Bronchial epithelial cell (primary cell): Measurements from ENCODE around the gene APPL1. TPM values are rescaled to one million over a fixed set of nuclear protein-coding genes. Genes with fewer than 3 reads are reported as not detected.

Experiments used
- DNase-seq: peaks from one replicate; pipeline ENCODE4 v3.0.0-alpha.2; 2010; ENCODE audit warnings: low read depth
- FAIRE-seq: peaks from 2 replicates; lab custom pipeline; 2011; peaks lifted over from hg19 to GRCh38; lab: Jason Lieb, UNC
- H3K27me3 ChIP-seq: 2 replicates; pipeline ENCODE4 v1.5.1; 2011; ENCODE audit warnings: low read length; ENCODE audit not compliant: control insufficient read depth, insufficient read depth
- H3K36me3 ChIP-seq: 2 replicates; pipeline ENCODE4 v1.5.1; 2011; ENCODE audit warnings: low read length; ENCODE audit not compliant: control insufficient read depth, insufficient read depth
- H3K4me3 ChIP-seq: 2 replicates; pipeline ENCODE4 v1.5.1; 2011; ENCODE audit warnings: mild to moderate bottlenecking, low read depth, low read length, control low read depth
- total RNA-seq: library from RNA; depleted of rRNA; stranded (reverse); fragments of >200 nt; gene quantifications from 2 replicates; pipeline ENCODE4 v1.2.1, GENCODE V29; 2014
- TF ChIP-seq, protein P1 (sequence below): IDR thresholded peaks from 2 replicates; pipeline ENCODE4 v1.5.1; 2011; ENCODE audit warnings: mild to moderate bottlenecking, moderate library complexity, low read length, control low read depth, inconsistent platforms; ENCODE audit not compliant: insufficient read depth, severe bottlenecking

Gene APPL1
- total RNA-seq, 1 donor from 2014 or later = 29.5 TPM

DNA sequence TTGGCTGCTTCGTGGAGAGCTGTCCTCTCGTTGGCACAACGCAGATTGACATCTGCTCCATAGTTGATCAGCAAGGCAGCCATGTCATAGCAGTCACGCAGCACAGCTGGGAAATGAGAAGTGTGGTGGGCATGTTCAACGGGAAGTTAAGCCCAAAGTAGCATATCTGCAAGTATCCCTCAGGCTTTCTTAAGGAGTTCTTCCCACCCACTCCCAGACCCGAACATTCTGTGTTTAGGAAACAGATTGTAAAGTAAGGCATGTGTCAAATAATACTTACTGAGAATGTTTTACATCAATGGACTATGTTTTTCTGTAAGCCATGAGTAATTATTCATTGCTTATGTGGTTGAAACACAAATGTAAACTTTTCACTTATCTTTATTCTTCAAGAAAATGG, 55.8 kb downstream of the APPL1 start:
- DNase-seq (no peak), FAIRE-seq (no peak)
- TF ChIP-seq, protein P1, sequence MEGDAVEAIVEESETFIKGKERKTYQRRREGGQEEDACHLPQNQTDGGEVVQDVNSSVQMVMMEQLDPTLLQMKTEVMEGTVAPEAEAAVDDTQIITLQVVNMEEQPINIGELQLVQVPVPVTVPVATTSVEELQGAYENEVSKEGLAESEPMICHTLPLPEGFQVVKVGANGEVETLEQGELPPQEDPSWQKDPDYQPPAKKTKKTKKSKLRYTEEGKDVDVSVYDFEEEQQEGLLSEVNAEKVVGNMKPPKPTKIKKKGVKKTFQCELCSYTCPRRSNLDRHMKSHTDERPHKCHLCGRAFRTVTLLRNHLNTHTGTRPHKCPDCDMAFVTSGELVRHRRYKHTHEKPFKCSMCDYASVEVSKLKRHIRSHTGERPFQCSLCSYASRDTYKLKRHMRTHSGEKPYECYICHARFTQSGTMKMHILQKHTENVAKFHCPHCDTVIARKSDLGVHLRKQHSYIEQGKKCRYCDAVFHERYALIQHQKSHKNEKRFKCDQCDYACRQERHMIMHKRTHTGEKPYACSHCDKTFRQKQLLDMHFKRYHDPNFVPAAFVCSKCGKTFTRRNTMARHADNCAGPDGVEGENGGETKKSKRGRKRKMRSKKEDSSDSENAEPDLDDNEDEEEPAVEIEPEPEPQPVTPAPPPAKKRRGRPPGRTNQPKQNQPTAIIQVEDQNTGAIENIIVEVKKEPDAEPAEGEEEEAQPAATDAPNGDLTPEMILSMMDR = no peak
- H3K36me3 ChIP-seq = no peaks in the 10 kb centered on the region
- no peaks in the 10 kb centered on the region for H3K27me3 ChIP-seq
- no peak overlapping the region for H3K4me3 ChIP-seq

DNA sequence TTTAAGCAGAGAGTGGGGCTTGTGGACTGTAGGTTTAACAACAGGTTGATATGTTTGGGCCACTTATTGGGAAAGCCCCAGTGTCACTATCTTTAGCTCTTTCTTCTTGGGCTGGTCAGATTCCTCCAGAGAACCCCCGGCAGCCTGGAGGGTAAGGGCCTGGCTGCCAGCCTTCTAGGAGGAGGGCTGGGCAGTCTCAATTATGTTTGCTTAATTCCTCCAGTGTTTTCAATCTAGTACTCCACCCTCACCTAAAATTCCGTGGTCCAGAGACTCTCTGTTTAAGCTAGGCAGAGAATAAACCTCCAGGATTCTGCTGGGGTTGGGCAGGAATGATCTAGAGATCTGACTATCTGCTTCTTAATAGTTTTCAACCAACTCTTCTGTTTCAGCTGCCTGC, 59.7 kb downstream of the APPL1 start:
- Histone ChIP-seq H3K4me3 (no peak overlapping the region), H3K36me3 (no peaks in the 10 kb centered on the region), H3K27me3 (no peaks in the 10 kb centered on the region)
- FAIRE-seq (no peak), DNase-seq (no peak)
- TF ChIP-seq, protein P1 = no peak

DNA sequence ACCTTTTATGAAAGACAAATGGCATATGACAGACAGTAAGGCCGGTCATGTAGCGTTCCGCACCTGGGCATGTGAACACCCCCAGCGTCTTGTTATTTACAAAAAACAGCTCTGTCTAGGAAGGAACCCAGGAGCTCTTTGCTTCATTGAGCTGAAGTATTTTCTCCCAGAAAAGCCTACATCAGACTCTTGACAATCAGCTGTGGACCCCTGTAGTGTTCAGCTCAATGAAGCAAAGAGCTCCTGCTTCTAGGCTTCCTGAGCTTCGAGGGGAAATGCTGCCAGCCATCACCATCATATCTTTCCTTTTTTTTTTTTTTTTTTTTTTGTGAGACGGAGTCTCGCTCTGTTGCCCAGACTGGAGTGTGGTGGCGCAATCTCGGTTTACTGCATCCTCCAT, 60.9 kb downstream of the APPL1 start:
- no peaks in the 10 kb centered on the region for H3K36me3 ChIP-seq

DNA sequence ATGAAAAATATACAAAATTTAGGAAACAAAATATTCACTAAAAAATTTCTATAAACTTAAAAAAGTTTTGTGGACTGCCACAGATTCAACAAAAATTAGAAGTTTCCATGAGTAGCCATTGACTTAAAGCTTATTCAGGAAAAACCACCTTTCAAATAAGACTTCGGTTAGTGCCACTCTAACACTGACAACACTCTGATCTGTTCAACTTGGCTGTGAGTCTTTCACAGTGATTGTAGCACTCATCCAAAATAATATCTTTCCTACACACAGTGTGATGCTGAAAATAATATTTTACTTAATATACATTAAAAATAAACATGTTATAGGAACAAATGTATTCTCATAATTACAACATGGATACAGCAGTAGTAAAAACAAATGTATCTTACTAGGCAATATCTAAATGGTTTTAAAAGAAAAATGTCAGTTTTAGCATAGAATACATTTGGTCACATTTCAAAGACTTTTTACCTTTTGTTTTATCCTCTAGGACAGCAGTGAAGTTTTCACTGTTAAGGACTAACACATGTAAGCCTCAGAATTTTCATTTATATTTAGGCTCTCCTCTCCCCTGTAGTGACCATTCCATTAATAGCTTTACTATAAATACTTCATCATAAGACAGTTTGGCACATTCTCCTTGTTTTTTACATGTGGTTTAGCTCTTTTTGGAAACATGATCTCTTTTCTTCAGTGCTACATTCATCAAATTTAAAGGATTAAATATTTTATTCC, 64.8 kb downstream of the APPL1 start, which contains the start of gene ASB14:
Gene ASB14 (minus strand): TSS at position 527 of the 738 bp plus-strand sequence. CDS start 652 bp downstream, outside the sequence.
- TF ChIP-seq, protein P1 = no peak
- Histone ChIP-seq H3K36me3 (no peaks in the 10 kb centered on the region), H3K4me3 (no peak within 1 kb of the TSS), H3K27me3 (no peaks in the 10 kb centered on the region)
- FAIRE-seq (no peak), DNase-seq (no peak)

More for the DNA sequence above, 60.9 kb downstream of the APPL1 start:
- DNase-seq = no peak
- TF ChIP-seq, protein P1 = no peak
- H3K27me3 ChIP-seq = no peaks in the 10 kb centered on the region
- no peak for FAIRE-seq
- no peak overlapping the region for H3K4me3 ChIP-seq

DNA sequence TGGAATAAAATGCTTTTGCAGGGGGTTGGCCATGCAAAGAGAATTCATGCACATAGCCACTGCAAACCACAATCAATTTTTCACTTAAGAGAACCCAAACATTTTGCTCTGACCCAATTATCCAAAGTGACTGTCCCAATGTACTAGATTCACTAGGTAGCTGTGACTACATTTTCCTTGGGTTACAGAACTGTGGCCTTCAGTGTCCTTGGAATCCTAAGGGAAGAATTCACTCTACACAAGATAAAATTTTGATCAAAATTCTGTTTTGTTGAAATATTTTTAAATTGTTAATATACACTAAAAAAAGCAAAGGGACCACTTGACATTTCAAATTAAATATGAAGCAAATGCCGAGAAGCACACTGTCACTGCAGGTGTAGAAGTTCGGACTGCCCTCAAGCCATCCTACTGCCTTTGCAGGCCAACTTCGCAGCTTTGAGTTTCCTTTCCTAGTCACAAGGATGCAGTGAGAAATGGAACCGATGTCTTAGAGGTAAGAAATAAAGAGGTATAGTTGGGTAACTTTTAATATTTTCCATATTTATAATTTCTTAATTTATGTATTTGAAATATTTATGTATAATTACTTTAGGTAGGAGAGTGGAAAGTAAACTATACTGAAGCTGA, 65.5 kb downstream of the APPL1 start:
- no peaks in the 10 kb centered on the region for H3K36me3 ChIP-seq
- TF ChIP-seq, protein P1 = no peak
- H3K4me3 ChIP-seq = no peak overlapping the region
- no peak for DNase-seq
- FAIRE-seq = no peak
- no peaks in the 10 kb centered on the region for H3K27me3 ChIP-seq
